Activated T-cell treated with anti-CD3 and anti-CD28 coated beads for 1 hour (primary cell): Measurements from ENCODE around the gene TBC1D9.

Source experiments
- DNase-seq: peaks from one replicate; pipeline ENCODE4 v3.0.0-alpha.2; 2020; ENCODE audit warnings: low read depth

TBC1D9 gene

GRCh38 chr4:140720387-140721304, 35.5 kb downstream of the TBC1D9 start:
- DNase-seq, result no peak

GRCh38 chr4:140719686-140720085, 36.5 kb downstream of the TBC1D9 start:
- no peak for DNase-seq

GRCh38 chr4:140719022-140719421, 37.2 kb downstream of the TBC1D9 start:
- DNase-seq, result no peak

GRCh38 chr4:140718241-140718952, 37.8 kb downstream of the TBC1D9 start:
- no peak for DNase-seq

GRCh38 chr4:140717313-140717712, 38.9 kb downstream of the TBC1D9 start:
- DNase-seq, result no peak

GRCh38 chr4:140715119-140715518, 41.1 kb downstream of the TBC1D9 start:
- no peak for DNase-seq

- DNase-seq, result no peak
Observed at GRCh38 chr4:140711910-140712309, 44.3 kb downstream of the TBC1D9 start.

- DNase-seq, result no peak
Observed at GRCh38 chr4:140710908-140711622, 45.1 kb downstream of the TBC1D9 start.

GRCh38 chr4:140707325-140707724, 48.9 kb downstream of the TBC1D9 start:
- no peak for DNase-seq

GRCh38 chr4:140706665-140707064, 49.5 kb downstream of the TBC1D9 start:
- DNase-seq, result no peak

GRCh38 chr4:140706276-140706625, 49.9 kb downstream of the TBC1D9 start:
- DNase-seq, result no peak

GRCh38 chr4:140705625-140706275, 50.4 kb downstream of the TBC1D9 start:
- DNase-seq, result no peak

- DNase-seq, result no peak
Observed at GRCh38 chr4:140704964-140705363, 51.2 kb downstream of the TBC1D9 start.

- no peak for DNase-seq
Observed at GRCh38 chr4:140704392-140704960, 51.7 kb downstream of the TBC1D9 start.

GRCh38 chr4:140703463-140703862, 52.7 kb downstream of the TBC1D9 start:
- DNase-seq, result no peak

- no peak for DNase-seq
Observed at GRCh38 chr4:140702096-140702757, 54.0 kb downstream of the TBC1D9 start.

- DNase-seq, result no peak
Observed at GRCh38 chr4:140701071-140701470, 55.1 kb downstream of the TBC1D9 start.

GRCh38 chr4:140697709-140698560, 58.2 kb downstream of the TBC1D9 start:
- no peak for DNase-seq

GRCh38 chr4:140695483-140695882, 60.7 kb downstream of the TBC1D9 start:
- DNase-seq, result no peak

- DNase-seq, result no peak
Observed at GRCh38 chr4:140693562-140693961, 62.6 kb downstream of the TBC1D9 start.
